ENCODE results near the gene OGDHL.

DNA sequence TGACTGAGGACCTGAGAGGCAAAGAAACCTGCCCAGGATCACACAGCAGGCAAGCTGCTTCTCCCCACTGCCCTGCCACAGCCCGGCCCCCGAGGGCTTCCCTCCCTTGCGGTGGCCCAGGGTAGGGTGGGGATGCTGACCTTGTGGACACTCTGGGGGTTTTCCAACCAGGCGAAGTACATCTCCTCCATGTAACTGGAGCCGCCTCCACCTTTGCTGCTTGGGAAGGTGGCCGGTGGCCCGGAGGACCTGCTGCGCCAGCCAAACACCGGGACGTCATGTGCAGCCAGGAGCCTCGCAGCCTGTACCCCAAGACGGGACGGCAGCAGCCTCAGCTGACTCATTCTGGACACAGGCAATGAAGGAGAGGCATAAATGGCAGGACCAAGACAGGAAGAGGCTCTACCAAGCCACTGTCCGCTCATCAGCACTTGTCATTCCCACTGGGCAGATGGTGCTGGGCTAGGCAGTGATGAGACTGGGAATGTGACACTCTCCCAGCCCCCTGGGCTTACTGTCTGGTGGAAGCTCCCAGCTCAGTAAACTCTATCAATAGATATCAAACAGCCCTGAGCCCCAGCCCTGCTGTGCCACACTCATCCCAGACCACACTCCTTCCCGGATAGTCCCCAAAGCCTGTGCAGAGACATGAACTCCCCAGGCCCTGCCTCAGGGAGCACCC lies 3.7 kb downstream of the OGDHL start:
- no peak for TF ChIP-seq POLR2A (IDR thresholded peaks at IDR 0.05; ENCODE audit: low read length)
- no peak for TF ChIP-seq GATA1 (IDR thresholded peaks at IDR 0.05; ENCODE audit: low read depth, low read length)
